HCT116 (cell line): ENCODE data around the gene DDX41.

Experiments used
- CEBPB ChIP-seq: IDR thresholded peaks from 2 replicates; pipeline ENCODE4 v1.6.1; 2012; ENCODE audit warnings: low read depth
- EGR1 ChIP-seq: IDR thresholded peaks from 2 replicates; pipeline ENCODE4 v1.6.1; 2012; ENCODE audit warnings: low read depth
- EZH2 ChIP-seq: fragments of 200-600 bp; sonication (generic); IDR thresholded peaks from 2 replicates; pipeline ENCODE4 v1.6.1; 2017; ENCODE audit warnings: antibody characterized with exemption, mixed run types
- JUND ChIP-seq: IDR thresholded peaks from 2 replicates; pipeline ENCODE4 v1.6.1; 2012
- MAX ChIP-seq: IDR thresholded peaks from 2 replicates; pipeline ENCODE4 v1.6.1; 2012
- POLR2A ChIP-seq: IDR thresholded peaks from 2 replicates; pipeline ENCODE4 v1.7.0; 2011; ENCODE audit warnings: borderline replicate concordance; ENCODE audit not compliant: insufficient read depth, insufficient read length; ENCODE audit errors: extremely low read depth
- POLR2AphosphoS5 ChIP-seq: IDR thresholded peaks from 2 replicates; pipeline ENCODE4 v1.6.1; 2011; ENCODE audit warnings: mild to moderate bottlenecking, low read depth, low read length, moderate library complexity
- RAD21 ChIP-seq: IDR thresholded peaks from 2 replicates; pipeline ENCODE4 v1.6.1; 2012; ENCODE audit warnings: low read depth, mild to moderate bottlenecking
- REST ChIP-seq: IDR thresholded peaks from 2 replicates; pipeline ENCODE4 v1.6.1; 2012; ENCODE audit warnings: low read depth
- SP1 ChIP-seq: IDR thresholded peaks from 2 replicates; pipeline ENCODE4 v1.6.1; 2012; ENCODE audit warnings: low read depth
- SRF ChIP-seq: IDR thresholded peaks from 2 replicates; pipeline ENCODE4 v1.6.1; 2012; ENCODE audit warnings: low read depth
- ZNF274 ChIP-seq: fragments of 200-500 bp; sonication (Bioruptor generic); IDR thresholded peaks from 2 replicates; pipeline ENCODE4 v1.6.1; 2014; ENCODE audit warnings: mild to moderate bottlenecking, low read depth, low read length, inconsistent platforms
- TF ChIP-seq, protein P1 (sequence below), 3 experiments: fragments of 200-600 bp in 1 of 3; sonication (generic) in 1 of 3; IDR thresholded peaks in 2 of 3; conservative IDR thresholded peaks in 1 of 3; 2 replicates each; pipeline ENCODE4 v1.5.1; 2012 to 2017; ENCODE audit warnings: low read depth in 2 of 3, low read length in 2 of 3, antibody characterized with exemption in 1 of 3, borderline replicate concordance in 1 of 3, control low read depth in 1 of 3, mild to moderate bottlenecking in 1 of 3, mixed read lengths in 1 of 3, mixed run types in 1 of 3, moderate library complexity in 1 of 3; ENCODE audit not compliant: insufficient read depth in 1 of 3

DNA sequence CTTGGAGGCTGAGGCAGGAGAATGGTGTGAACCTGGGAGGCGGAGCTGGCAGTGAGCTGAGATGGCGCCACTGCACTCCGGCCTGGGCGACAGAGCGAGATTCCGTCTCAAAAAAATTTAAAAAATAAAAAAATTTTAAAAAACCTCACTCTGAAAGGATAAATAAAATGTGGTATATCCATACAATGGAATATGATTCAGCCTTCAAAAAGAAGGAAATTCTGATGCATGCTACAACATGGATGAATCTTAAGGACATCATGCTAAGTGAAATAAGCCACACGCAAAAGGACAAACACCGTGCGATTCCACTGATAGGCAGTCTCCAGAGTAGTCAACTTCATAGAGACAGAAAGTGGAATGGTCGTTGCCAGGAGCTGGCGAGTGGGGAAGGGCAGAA lies 51.7 kb downstream of the DDX41 start:
- TF ChIP-seq, protein P1, sequence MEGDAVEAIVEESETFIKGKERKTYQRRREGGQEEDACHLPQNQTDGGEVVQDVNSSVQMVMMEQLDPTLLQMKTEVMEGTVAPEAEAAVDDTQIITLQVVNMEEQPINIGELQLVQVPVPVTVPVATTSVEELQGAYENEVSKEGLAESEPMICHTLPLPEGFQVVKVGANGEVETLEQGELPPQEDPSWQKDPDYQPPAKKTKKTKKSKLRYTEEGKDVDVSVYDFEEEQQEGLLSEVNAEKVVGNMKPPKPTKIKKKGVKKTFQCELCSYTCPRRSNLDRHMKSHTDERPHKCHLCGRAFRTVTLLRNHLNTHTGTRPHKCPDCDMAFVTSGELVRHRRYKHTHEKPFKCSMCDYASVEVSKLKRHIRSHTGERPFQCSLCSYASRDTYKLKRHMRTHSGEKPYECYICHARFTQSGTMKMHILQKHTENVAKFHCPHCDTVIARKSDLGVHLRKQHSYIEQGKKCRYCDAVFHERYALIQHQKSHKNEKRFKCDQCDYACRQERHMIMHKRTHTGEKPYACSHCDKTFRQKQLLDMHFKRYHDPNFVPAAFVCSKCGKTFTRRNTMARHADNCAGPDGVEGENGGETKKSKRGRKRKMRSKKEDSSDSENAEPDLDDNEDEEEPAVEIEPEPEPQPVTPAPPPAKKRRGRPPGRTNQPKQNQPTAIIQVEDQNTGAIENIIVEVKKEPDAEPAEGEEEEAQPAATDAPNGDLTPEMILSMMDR (IDR thresholded peaks at IDR 0.05 in 2 of 3, conservative IDR thresholded peaks at IDR 0.05 in 1 of 3; ENCODE audit: borderline replicate concordance in 1 of 3, insufficient read depth in 1 of 3, low read depth in 2 of 3, low read length in 2 of 3), result no peak
- TF ChIP-seq EZH2 (no peak), RAD21 (no peak), JUND (no peak), POLR2A (no peak), CEBPB (no peak), REST (no peak), POLR2AphosphoS5 (no peak), SRF (no peak), ZNF274 (no peak), SP1 (no peak), EGR1 (no peak), MAX (no peak)
